ENCODE results near the gene TSSK1B.
"Not testable (repeated sequence)": the region's sequence is repeated elsewhere in the genome, so short reads cannot be mapped to it uniquely, and the experiment has no call there.

Gene TSSK1B, protein sequence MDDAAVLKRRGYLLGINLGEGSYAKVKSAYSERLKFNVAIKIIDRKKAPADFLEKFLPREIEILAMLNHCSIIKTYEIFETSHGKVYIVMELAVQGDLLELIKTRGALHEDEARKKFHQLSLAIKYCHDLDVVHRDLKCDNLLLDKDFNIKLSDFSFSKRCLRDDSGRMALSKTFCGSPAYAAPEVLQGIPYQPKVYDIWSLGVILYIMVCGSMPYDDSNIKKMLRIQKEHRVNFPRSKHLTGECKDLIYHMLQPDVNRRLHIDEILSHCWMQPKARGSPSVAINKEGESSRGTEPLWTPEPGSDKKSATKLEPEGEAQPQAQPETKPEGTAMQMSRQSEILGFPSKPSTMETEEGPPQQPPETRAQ

DNA sequence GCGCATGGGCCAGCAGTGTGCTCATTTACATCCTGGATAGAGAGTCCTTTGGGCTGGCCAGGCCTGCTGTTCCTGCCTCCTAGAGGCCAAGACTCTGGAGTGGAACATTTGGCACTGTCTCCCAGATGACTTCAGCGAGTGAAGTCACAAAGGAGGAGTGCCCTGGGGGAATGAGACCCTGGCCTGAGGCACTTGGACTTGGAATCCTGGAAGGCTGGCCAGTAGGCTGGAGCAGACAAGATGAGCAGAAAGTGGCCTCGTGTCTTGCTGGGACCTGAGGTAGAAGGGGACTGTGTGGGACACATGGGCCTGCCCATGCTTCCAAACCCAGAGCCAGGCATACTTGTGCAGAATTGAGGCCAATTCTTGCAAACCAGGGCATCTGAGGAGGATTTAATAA is at the start of gene TSSK1B:
Gene TSSK1B, minus strand, starts transcription at position 101 of the 400 bp plus-strand sequence. CDS start 150 bp downstream, outside the sequence.
- DNase-seq, result peak; percentile 61

GRCh38 chr5:113480243-113480642 is 45.5 kb upstream of the TSSK1B start:
- no peak for DNase-seq

DNA sequence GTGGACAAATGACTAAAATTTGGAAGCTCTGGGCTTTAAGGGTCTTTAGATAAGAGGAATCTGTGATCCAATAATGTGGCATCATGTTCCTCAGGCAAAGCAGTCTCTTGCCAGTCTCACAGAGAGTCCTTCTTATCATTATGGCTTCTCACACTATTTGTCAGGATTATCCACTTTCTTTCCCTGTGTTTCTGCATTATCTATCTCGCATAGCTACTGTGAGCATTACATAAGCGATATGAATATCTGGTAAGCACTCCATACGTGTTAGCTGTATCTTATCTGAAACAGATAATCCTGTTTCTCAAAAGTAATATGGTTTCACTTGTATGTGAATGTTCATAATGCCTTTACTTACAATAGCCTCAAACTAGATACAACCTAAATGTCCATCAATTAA is 43.9 kb upstream of the TSSK1B start:
- no peak for DNase-seq

GRCh38 chr5:113474100-113474728 is 39.4 kb upstream of the TSSK1B start:
- DNase-seq, result no peak

DNA sequence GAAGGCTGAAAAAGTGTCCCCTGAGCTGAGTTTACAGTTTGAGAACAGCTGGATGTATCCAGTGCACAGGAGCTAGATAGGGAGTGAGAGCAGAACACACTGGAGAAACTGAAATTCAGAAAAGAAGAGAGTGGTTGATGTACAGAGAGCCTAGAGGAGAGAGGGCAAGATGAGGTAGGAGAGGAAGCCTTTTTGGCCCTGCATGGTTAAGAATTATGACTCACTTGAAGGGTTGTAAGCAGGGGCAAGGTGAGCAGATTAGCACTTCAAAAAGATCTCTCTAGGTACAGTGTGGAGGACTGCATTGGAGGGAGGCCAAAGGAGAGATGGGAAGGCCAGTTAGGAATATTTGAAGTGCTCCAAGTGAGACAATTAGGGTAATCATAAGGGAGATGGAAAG is 28.2 kb upstream of the TSSK1B start:
- DNase-seq, result no peak

- DNase-seq, result not testable (repeated sequence)
Measured at GRCh38 chr5:113457106-113457505, 22.3 kb upstream of the TSSK1B start.

- DNase-seq, result no peak
Measured at GRCh38 chr5:113452941-113453340, 18.2 kb upstream of the TSSK1B start.

- DNase-seq, result peak; percentile 52
Measured at GRCh38 chr5:113451797-113452196, 17.0 kb upstream of the TSSK1B start.

DNA sequence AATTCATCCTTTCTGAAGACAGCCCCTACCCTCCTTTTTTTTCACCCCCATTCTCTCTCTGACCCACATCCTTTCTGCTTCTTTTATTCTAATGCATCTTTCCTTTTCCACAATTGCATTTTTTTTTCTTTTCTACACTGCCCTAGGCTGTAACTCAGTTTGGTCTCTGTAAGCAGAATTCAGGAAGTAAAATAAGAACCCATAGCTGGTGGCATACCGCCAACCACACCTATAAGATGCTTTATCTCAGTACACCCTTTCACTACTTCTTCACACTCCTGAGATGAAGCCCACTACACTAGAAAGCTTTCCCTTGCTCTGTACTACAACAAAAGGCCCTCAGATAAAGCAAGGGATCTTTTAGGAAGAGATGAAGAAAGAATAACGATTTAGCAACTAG is 16.1 kb upstream of the TSSK1B start:
- DNase-seq, result no peak

- DNase-seq, result no peak
Measured at GRCh38 chr5:113450462-113450861, 15.7 kb upstream of the TSSK1B start.

- no peak for DNase-seq
Measured at GRCh38 chr5:113448252-113448651, 13.5 kb upstream of the TSSK1B start.

GRCh38 chr5:113447498-113448050 is 12.8 kb upstream of the TSSK1B start:
- peak; percentile 66 for DNase-seq

DNA sequence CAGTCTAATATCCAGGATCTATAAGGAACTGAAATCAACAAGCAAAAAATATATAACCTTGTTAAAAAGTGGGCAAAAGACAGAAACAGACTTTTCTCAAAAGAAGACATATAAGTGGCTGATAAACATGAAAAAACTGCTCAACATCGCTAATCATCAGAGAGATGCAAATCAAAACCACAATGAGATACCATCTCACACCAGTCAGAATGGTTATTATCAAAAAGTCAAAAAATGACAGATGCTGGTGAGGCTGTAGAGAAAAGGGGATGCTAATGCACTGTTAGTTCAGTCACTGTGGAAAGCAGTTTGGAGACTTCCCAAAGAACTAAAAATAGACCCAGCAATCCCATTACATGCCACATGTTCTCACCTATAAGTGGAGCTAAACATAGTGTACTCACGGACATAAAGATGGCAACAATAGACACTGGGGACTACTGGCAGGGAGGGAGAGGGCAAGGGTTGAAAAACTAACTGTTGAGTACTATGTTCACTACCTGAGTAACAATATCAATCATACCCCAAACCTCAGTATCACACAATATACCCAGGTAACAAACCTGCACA is 11.7 kb upstream of the TSSK1B start:
- no peak for DNase-seq

DNA sequence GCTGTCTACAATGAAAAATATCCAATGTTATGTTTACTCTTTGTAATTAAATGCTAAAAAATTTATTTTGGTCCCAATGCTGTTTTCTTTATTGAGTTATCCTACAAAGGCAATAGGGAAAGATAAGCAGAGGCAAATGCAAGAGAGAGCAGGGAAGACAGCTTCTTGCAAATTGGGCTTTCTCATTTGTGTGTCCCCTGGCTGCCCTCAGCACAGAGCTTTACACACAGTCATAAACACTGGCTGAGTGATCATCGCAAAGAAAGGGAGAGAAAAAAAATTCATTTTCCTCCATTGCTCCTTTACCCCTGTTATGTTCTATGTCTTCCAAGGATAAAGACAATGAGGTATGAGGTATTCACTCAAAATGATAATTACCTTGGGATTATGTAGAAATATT is 2.3 kb upstream of the TSSK1B start:
- no peak for DNase-seq

DNA sequence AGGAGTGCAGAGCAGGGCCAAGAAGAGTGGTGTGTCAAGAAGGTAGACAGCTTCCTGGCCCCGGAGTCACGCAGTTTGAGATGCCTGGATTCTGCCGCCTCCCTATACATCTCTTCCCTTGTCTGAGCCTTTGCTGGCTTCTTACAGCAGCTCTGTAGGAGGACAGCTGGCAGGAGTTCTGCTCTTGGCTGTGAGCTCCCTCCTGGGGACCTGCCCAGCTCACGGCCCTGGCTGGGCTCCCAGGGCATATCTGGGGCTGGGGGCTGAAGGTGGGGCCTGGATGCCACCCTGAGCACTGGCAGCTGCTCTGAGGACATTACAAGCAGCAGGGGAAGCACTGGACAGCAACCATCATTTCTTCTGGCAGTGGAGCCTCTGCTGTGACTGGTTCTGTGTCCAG is 786 bp upstream of the TSSK1B start:
- DNase-seq, result peak; percentile 77

- DNase-seq, result no peak
Measured at GRCh38 chr5:113433862-113434612, 752 bp downstream of the TSSK1B start.

DNA sequence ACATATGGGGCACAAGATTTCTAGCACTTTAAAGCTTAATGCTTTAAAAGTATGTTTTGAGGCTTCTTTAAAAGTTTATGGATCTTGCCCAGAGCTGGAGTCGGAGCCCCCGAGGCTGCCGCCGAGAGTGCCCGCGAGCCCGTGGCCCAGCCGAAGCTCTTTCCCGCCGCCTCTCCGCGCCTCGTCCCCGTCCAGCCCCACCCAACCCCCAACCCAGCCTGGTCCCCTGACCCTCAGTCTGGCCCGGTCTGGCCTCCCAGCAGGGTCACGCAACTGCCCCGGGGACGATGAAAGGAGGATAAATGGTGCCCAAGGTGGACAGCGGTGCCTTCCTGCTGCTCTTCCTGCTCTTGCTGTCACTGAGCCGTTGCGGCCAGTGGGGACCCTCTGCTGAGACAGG is 1.7 kb downstream of the TSSK1B start:
- no peak for DNase-seq

DNA sequence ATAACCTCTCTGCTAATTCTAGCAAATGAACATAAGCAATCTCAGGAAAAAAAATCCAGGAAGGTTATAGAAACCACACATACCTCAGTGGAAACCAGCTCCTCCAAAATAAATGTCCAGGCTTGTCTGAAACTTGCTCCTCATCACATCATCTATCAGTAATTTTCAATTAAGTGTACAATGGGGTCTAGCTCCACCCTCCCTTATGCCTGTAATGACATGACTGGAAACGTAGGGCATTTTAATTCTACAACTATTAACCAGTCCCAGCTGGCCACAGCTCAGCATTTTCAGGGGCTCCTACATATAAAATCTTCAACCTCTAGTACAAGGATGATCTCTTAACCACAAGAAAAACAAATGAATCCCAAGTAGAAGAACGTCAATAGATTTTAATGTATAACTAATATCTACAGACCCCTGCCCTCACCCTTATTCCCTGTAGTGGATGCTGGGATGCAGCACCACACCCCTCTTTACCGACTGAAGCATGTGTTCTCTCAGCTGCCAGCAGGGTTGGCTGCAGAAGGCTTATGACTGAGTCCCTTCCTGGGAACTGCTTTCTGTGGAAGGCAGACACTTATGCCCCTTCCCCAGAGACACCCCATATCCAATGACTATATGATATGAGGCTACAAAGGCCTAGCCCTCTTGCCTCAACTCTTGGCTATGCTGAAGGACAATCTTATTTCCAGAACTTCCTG is 6.8 kb downstream of the TSSK1B start:
- peak; percentile 25 for DNase-seq

DNA sequence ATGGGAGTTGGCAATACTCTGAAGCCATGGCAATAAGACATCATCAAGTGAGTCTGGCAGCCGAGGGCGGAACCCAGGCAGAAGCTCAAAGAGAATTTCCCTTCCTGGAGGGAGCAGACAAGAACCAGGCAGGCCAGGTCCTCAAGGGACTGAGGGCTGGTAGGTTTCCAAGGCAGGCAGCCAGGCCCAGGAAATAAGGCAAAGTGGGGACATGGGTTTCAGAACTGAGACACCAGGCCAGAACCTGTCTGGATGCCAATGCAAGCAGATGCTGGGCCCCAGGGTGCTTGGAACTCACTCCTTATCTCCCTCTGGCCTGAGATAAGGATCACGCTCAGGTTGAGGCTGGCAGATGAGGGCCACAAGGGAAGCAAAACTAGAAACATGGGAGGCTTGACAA is 8.9 kb downstream of the TSSK1B start:
- peak; percentile 91 for DNase-seq

GRCh38 chr5:113421693-113422092 is 13.1 kb downstream of the TSSK1B start:
- DNase-seq, result no peak

GRCh38 chr5:113405530-113405929 is 29.3 kb downstream of the TSSK1B start:
- DNase-seq, result no peak

- no peak for DNase-seq
Measured at GRCh38 chr5:113404269-113404668, 30.5 kb downstream of the TSSK1B start.
